GM19351 (cell line): ENCODE results near the gene GPRIN1.

Source experiments
- ATAC-seq: cut with Tn5 transposase; IDR thresholded peaks from one replicate; pipeline ENCODE4 v1.9.1; 2021; ENCODE audit warnings: mild to moderate bottlenecking, moderate library complexity; ENCODE audit not compliant: unreplicated experiment

Gene GPRIN1

GRCh38 chr5:176609724-176610434 lies at the start of gene GPRIN1:
Gene GPRIN1, minus strand, starts transcription at chr5:176610156. Its CDS starts 10,322 bp downstream, at chr5:176599834.
- ATAC-seq: peak; percentile 73

- no peak for ATAC-seq
These were observed 49.5 kb upstream of the GPRIN1 start for GRCh38 chr5:176659512-176659839.

- no peak for ATAC-seq
These were observed 49.0 kb upstream of the GPRIN1 start for GRCh38 chr5:176658817-176659511.

GRCh38 chr5:176658007-176658599 lies 48.1 kb upstream of the GPRIN1 start:
- peak; percentile 42 for ATAC-seq

GRCh38 chr5:176656467-176656990 lies 46.6 kb upstream of the GPRIN1 start:
- no peak for ATAC-seq

- no peak for ATAC-seq
These were observed 44.9 kb upstream of the GPRIN1 start for GRCh38 chr5:176654856-176655255.

- ATAC-seq: peak; percentile 38
These were observed 43.7 kb upstream of the GPRIN1 start for GRCh38 chr5:176653401-176654385.

- no peak for ATAC-seq
These were observed 42.2 kb upstream of the GPRIN1 start for GRCh38 chr5:176652136-176652535.

GRCh38 chr5:176651472-176651980 lies 41.6 kb upstream of the GPRIN1 start:
- ATAC-seq: no peak

- ATAC-seq: no peak
These were observed 40.5 kb upstream of the GPRIN1 start for GRCh38 chr5:176650354-176650884.

GRCh38 chr5:176648474-176649194 lies 38.7 kb upstream of the GPRIN1 start:
- no peak for ATAC-seq

- ATAC-seq: no peak
These were observed 38.0 kb upstream of the GPRIN1 start for GRCh38 chr5:176647843-176648473.

GRCh38 chr5:176647030-176647842 lies 37.3 kb upstream of the GPRIN1 start, which contains the start of gene TSPAN17:
Gene TSPAN17, plus strand, starts transcription at chr5:176647484. Its CDS starts 132 bp downstream, at chr5:176647616.
- peak; percentile 90 for ATAC-seq

- peak; percentile 26 for ATAC-seq
These were observed 36.7 kb upstream of the GPRIN1 start for GRCh38 chr5:176646707-176647029.

- ATAC-seq: no peak
These were observed 36.2 kb upstream of the GPRIN1 start for GRCh38 chr5:176646049-176646706.

- ATAC-seq: no peak
These were observed 35.1 kb upstream of the GPRIN1 start for GRCh38 chr5:176644878-176645670.

GRCh38 chr5:176644294-176644693 lies 34.3 kb upstream of the GPRIN1 start:
- ATAC-seq: no peak
